Measurements from ENCODE around the gene SMURF2.

Gene SMURF2

DNA sequence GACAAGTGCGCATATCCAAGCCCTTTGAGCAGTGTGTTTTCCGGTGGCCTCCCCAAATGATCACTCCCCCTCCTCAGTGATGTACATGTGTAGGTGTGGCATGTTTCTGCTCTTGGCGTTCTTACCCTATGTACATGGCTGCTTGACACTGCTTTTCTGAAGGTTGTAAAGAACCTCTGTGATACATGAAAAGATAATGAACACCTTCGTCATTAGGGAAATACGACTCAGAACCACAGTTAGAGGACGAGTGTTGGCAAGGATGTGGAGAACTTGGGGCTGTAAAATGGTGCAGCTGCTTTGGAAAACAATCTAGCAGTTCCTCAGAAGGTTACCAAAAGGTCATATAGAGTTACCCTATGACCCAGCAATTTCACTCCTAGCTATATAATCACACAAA lies 126.8 kb downstream of the SMURF2 start:
- Mint-ChIP-seq H3K36me3 (ENCODE audit: low read depth) (peaks cover 38% of the 10 kb centered on the region), H3K4me1 (ENCODE audit: low read depth) (peaks cover 2% of the 10 kb centered on the region), H3K9me3 (no peaks in the 10 kb centered on the region), H3K27ac (no peak overlapping the region), H3K4me3 (no peak overlapping the region), H3K27me3 (ENCODE audit: low read depth) (no peaks in the 10 kb centered on the region)

DNA sequence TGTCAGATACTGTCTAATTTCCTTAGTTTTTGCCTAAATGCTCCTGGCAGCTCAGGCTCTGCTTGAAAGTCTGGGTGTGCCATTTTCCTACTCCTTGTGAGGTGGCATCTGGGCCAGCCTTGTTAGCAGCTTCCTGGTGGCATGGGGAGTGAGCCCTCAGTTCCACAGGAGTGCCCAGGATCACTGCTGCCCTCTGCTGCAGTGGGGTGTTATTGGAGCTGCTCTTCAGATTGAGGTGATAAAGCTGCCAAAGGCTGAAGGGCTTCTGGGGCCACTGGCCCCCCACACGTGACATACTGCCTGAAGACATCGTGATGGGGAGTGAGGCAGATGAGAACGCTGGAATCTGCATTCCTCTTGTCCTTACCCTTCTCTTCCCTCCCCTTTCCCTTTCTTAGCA lies 127.9 kb downstream of the SMURF2 start:
- Mint-ChIP-seq H3K9me3 (no peaks in the 10 kb centered on the region), H3K27me3 (ENCODE audit: low read depth) (no peaks in the 10 kb centered on the region), H3K4me1 (ENCODE audit: low read depth) (peaks cover 2% of the 10 kb centered on the region), H3K4me3 (no peak overlapping the region), H3K27ac (no peak overlapping the region), H3K36me3 (ENCODE audit: low read depth) (peaks cover 42% of the 10 kb centered on the region)

DNA sequence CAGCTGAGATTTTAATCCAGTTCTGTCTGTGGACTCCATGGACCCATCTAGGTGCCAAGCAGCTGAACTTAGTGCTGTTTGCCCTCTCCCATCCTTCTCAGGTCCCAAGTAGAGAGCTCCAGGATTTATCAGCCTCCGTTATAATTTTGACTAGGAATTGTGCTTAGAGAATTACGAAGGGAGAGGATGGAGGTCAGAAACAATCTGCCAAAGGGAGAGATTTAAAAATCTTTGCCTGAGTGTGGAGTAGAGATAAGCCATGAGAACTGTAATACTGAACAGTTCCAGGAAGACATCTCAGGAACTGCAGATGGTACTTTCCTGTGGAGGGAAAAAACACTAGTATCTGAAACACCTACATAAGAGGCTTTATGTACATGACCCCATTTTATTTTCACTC lies 128.3 kb downstream of the SMURF2 start:
- Mint-ChIP-seq H3K27me3 (ENCODE audit: low read depth) (no peaks in the 10 kb centered on the region), H3K27ac (peak overlapping the region; percentile 2), H3K4me3 (no peak overlapping the region), H3K9me3 (no peaks in the 10 kb centered on the region), H3K36me3 (ENCODE audit: low read depth) (peaks cover 41% of the 10 kb centered on the region), H3K4me1 (ENCODE audit: low read depth) (peaks cover 2% of the 10 kb centered on the region)

DNA sequence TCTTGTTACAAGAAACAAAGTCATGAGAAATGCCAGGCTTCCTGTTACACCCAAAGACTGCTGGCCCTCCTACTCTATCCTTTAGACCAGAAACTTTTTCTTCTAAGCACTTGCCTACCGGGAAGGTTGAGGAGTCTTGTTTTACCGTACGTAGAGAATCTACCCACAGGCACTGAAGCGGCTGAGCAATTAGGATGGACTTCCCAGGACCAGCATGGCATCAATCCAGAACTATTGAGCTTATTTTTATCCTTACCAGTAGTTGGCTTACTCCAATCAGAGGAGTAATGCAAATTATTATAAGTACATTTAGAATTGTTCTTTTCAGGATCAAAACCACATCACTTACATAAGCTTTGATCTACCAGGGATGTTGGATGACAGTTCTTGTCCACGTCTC lies 129.7 kb downstream of the SMURF2 start:
- Mint-ChIP-seq H3K27ac (no peak overlapping the region), H3K4me1 (ENCODE audit: low read depth) (peaks cover 2% of the 10 kb centered on the region), H3K4me3 (no peak overlapping the region), H3K9me3 (no peaks in the 10 kb centered on the region), H3K27me3 (ENCODE audit: low read depth) (no peaks in the 10 kb centered on the region), H3K36me3 (ENCODE audit: low read depth) (peaks cover 41% of the 10 kb centered on the region)

DNA sequence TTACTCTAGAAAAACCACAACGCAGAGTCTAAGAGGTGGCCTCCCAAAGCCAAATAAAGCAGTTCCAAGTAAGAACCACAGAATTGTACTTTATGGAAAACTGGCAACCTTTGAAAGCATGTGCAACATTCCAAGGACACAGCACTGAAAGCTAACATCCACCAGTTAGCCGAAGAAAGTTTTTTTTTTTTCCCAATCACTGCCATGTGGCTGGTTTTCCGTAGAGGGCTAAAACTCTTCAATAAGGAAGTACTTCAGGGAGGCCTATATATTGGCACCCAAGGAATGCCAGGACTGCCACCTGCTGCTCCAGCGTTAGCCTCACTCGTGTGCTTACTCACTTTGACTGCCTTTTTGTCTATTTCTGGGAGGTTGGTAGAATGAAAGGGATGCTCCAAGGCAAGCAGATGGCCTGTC lies 130.1 kb downstream of the SMURF2 start:
- H3K4me1 Mint-ChIP-seq (ENCODE audit: low read depth), result peaks cover 2% of the 10 kb centered on the region
- no peaks in the 10 kb centered on the region for H3K27me3 Mint-ChIP-seq (ENCODE audit: low read depth)
- H3K9me3 Mint-ChIP-seq, result no peaks in the 10 kb centered on the region
- no peak overlapping the region for H3K27ac Mint-ChIP-seq
- H3K36me3 Mint-ChIP-seq (ENCODE audit: low read depth), result peaks cover 40% of the 10 kb centered on the region
- no peak overlapping the region for H3K4me3 Mint-ChIP-seq

DNA sequence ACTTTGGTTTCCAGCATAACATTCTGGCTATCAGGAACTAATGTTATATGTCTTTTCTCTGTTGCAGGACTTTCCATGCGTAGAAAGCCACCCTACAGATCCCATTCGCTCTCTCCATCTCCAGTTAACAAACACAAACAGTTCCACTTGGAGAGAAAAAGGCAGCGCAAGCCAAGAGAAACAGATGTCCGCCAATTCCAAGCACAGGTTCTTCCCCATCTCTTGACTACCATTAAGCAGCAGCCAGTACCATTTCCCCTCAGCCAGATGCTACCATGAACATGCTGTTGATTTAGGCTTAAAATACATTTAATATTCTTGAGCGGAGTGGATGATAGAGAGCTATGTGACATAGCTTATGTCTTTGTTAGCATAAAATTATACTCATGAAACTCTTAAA lies 132.9 kb downstream of the SMURF2 start:
- H3K27ac Mint-ChIP-seq, result no peak overlapping the region
- H3K9me3 Mint-ChIP-seq, result no peaks in the 10 kb centered on the region
- peaks cover 2% of the 10 kb centered on the region for H3K4me1 Mint-ChIP-seq (ENCODE audit: low read depth)
- peaks cover 43% of the 10 kb centered on the region for H3K36me3 Mint-ChIP-seq (ENCODE audit: low read depth)
- no peak overlapping the region for H3K4me3 Mint-ChIP-seq
- H3K27me3 Mint-ChIP-seq (ENCODE audit: low read depth), result no peaks in the 10 kb centered on the region

DNA sequence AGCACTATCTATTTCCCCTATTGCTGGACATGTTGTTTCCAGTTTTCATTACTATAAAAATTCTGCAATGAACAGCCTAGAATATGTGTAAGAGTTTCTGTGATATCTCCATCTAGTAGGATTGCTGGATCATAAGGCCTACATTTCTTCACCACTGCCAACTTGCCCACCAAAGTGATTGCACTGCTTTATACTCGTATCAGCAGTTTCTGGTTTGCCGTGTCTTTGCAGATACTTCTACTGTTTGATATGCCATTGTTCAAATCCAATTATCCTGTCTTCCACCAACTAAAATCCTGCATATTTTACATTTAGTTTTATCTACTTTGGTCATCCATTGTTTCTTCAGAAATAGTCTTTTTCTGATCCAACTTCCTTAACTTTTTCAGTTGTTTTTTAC lies 134.2 kb downstream of the SMURF2 start:
- no peaks in the 10 kb centered on the region for H3K4me1 Mint-ChIP-seq (ENCODE audit: low read depth)
- H3K27ac Mint-ChIP-seq, result no peak overlapping the region
- no peaks in the 10 kb centered on the region for H3K27me3 Mint-ChIP-seq (ENCODE audit: low read depth)
- peaks cover 48% of the 10 kb centered on the region for H3K36me3 Mint-ChIP-seq (ENCODE audit: low read depth)
- no peaks in the 10 kb centered on the region for H3K9me3 Mint-ChIP-seq
- no peak overlapping the region for H3K4me3 Mint-ChIP-seq

DNA sequence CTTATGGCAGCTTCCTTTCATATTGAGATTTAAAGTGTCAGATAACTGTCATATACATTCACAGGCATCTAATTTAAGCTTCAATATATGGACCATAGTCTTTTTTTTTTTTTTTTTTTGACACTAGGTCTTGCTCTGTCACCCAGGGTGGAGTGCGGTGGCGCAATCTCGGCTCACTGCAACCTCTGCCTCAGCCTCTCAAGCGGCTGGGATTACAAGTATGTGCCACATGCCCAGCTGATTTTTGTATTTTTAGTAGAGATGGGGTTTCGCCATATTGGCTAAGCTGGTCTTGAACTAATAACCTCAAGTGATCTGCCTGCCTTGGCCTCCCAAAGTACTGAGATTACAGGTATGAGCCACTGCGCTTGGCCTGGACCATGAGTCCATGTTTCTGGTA lies 141.7 kb downstream of the SMURF2 start:
- peaks cover 2% of the 10 kb centered on the region for H3K4me1 Mint-ChIP-seq (ENCODE audit: low read depth)
- no peaks in the 10 kb centered on the region for H3K9me3 Mint-ChIP-seq
- H3K4me3 Mint-ChIP-seq, result no peak overlapping the region
- H3K27ac Mint-ChIP-seq, result no peak overlapping the region
- H3K27me3 Mint-ChIP-seq (ENCODE audit: low read depth), result no peaks in the 10 kb centered on the region
- peaks cover 39% of the 10 kb centered on the region for H3K36me3 Mint-ChIP-seq (ENCODE audit: low read depth)

DNA sequence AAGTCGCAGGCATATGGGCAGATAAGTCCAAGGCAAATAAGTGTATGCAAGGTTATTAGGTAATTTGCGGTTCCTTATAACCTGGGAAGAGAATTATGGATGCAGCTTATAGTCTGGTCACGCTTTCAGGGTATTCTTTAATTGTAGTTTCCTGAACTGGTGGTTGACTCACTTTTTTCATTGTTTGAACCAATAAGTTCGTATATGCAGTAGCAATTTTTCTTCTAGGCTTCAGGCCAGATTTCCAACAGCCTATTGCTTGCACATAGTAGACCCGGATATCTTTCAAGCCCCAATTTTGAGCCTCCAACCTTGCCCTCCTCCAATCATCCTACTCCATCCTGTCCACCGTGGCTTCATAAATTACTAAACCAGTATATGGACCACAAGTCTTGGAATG lies 142.5 kb downstream of the SMURF2 start:
- Mint-ChIP-seq H3K27me3 (ENCODE audit: low read depth) (no peaks in the 10 kb centered on the region), H3K4me1 (ENCODE audit: low read depth) (peaks cover 4% of the 10 kb centered on the region), H3K27ac (no peak overlapping the region), H3K4me3 (no peak overlapping the region), H3K36me3 (ENCODE audit: low read depth) (peaks cover 42% of the 10 kb centered on the region), H3K9me3 (no peaks in the 10 kb centered on the region)

DNA sequence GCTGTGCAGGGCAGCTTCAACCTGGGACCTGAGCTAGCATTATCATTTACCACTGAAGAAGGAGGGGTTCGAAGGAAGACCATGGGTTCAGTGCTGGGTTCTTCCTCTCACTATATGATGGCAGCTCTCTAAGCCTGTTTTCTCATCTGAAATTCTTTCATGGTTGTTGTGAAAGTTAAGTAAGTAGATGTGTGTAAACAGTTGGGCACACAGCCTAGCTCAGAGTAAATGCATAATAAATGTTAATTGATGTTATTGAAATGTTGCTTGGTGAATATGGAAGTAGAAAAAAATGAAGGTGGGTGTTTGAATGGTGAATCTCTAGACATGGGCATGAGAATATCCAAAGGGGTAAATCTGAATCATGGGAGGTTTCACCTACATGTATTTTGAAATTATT lies 146.3 kb downstream of the SMURF2 start:
- Mint-ChIP-seq H3K27ac (no peak overlapping the region), H3K4me3 (no peak overlapping the region), H3K36me3 (ENCODE audit: low read depth) (peaks cover 48% of the 10 kb centered on the region), H3K4me1 (ENCODE audit: low read depth) (peaks cover 12% of the 10 kb centered on the region), H3K27me3 (ENCODE audit: low read depth) (no peaks in the 10 kb centered on the region), H3K9me3 (no peaks in the 10 kb centered on the region)

DNA sequence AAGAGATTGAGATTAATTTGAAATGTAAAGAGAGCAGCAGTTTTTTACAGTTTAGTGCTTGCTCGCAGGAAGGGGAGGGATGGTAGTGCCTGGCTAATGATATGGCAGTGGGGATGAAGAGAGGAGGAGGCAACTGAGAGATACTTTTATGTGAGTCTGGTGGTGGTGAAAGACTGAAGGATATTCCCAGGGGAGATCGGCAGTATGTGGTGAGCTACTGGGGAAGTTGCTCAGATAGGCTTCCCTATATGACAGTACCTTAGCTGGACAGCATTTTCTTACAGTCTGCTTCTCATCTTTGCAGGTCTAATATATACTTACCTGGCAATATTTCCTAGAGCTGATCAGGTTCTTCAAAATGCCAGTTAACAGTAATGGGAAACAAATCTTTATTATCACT lies 146.7 kb downstream of the SMURF2 start:
- Mint-ChIP-seq H3K4me3 (no peak overlapping the region), H3K27me3 (ENCODE audit: low read depth) (no peaks in the 10 kb centered on the region), H3K9me3 (no peaks in the 10 kb centered on the region), H3K27ac (no peak overlapping the region), H3K4me1 (ENCODE audit: low read depth) (peaks cover 12% of the 10 kb centered on the region), H3K36me3 (ENCODE audit: low read depth) (peaks cover 50% of the 10 kb centered on the region)

DNA sequence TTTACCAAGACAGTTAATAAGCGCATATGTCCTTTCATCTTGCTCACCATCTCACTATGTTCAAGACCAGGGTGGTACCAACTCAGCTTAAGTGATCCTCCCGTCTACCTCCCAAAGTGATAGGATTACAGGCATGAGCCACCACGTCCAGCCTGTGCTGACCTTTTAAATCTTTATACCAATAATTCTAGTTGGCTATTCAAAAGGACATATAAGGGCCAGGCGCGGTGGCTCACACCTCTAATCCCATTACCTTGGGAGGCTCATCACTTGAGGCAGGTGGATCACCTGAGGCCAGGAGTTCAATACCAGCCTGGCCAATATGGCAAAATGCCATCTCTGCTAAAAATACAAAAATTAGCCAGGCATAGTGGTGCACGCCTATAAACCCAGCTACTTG lies 152.9 kb downstream of the SMURF2 start:
- H3K36me3 Mint-ChIP-seq (ENCODE audit: low read depth), result peaks cover 39% of the 10 kb centered on the region
- H3K27ac Mint-ChIP-seq, result no peak overlapping the region
- no peaks in the 10 kb centered on the region for H3K9me3 Mint-ChIP-seq
- peaks cover 33% of the 10 kb centered on the region for H3K4me1 Mint-ChIP-seq (ENCODE audit: low read depth)
- H3K4me3 Mint-ChIP-seq, result no peak overlapping the region
- H3K27me3 Mint-ChIP-seq (ENCODE audit: low read depth), result no peaks in the 10 kb centered on the region

DNA sequence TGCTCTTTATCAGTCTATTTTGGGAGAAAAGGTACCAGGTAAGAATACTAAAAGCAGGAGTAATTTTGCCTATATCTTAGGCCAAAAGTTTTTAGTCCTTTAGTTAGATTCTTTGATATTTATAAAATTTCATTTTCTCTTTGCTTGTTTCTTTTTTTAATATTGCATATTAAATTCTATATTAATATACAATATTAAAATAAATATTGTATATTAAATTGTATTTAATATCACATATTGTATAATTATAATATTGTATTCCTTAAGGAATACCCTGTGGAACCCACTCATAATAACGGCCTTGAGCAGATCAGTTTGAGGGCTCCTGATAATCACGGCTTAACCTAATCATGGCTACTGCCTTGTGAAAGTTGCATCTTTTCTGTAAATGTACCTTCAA lies 153.4 kb downstream of the SMURF2 start:
- H3K36me3 Mint-ChIP-seq (ENCODE audit: low read depth), result peaks cover 41% of the 10 kb centered on the region
- peak overlapping the region; percentile 65 for H3K4me3 Mint-ChIP-seq
- no peak overlapping the region for H3K27ac Mint-ChIP-seq
- peaks cover 38% of the 10 kb centered on the region for H3K4me1 Mint-ChIP-seq (ENCODE audit: low read depth)
- no peaks in the 10 kb centered on the region for H3K27me3 Mint-ChIP-seq (ENCODE audit: low read depth)
- no peaks in the 10 kb centered on the region for H3K9me3 Mint-ChIP-seq

DNA sequence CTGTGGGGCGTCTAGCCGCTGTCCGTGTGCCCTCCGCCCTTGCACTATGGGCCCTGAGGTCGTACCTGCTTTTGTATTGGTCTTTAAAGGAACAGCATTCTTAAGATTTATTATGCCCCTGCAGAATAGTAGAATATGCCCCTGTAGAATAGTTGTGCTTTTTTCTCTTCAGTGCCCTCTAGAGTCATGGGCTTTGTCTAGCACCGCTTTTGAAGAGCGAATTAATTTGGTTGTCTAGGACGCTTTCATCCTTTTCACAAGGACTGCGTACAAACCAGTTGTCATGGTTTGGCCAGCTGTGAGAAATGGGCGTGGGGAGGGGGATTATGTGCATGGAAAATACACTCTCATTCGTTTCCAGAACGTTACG lies 154.7 kb downstream of the SMURF2 start:
- peaks cover 39% of the 10 kb centered on the region for H3K4me1 Mint-ChIP-seq (ENCODE audit: low read depth)
- H3K27ac Mint-ChIP-seq, result peak overlapping the region; percentile 100
- peak overlapping the region; percentile 99 for H3K4me3 Mint-ChIP-seq
- no peaks in the 10 kb centered on the region for H3K27me3 Mint-ChIP-seq (ENCODE audit: low read depth)
- H3K9me3 Mint-ChIP-seq, result no peaks in the 10 kb centered on the region
- H3K36me3 Mint-ChIP-seq (ENCODE audit: low read depth), result peaks cover 51% of the 10 kb centered on the region

DNA sequence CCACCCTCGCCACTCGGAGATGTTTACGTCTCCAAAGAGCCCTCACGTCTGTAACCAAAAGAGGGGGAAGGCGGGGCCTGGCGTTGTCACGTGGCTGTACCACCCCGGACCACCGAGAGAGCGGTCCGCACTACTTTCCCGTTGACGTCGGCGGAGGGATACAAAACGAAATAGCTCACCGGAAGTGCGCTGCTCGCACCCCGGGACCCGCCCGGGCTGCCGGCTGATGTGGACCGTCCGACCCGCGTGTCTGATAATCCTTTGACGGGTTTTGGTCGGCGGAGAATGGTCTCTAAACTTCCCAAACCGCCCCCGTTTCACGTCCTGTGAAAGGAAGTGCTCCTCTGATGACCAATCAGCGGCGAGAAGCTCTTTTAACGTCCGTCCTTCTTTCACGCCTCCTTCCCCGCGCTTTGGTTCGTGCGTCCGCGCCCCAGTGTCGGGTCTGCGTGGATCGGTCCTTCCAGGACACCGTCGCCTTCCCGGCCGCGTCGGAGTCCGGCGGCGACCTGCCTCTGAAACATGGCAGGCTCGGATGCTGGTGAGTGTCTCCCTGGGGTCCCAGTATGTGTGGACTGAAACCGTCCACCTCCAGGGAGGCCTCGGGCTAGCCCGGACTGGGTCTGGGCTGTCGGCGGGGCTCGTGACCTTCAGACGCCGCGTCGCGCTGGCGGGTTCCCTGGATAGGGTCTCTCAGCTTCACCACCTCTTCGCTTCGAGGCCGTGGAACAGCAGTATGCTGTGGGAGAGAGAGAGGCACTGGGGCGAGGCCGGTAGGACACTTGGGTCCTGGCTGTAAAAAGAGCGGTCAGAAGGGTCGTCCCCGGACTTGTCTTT lies 155.3 kb downstream of the SMURF2 start, which contains the start of gene CEP95:
Gene CEP95 (plus strand): TSS at position 402 of the 837 bp plus-strand sequence. CDS start 121 bp downstream, at position 523.
- H3K27me3 Mint-ChIP-seq (ENCODE audit: low read depth), result no peaks in the 10 kb centered on the region
- H3K27ac Mint-ChIP-seq, result peak within 1 kb of the TSS; percentile 100
- peaks cover 43% of the 10 kb centered on the region for H3K4me1 Mint-ChIP-seq (ENCODE audit: low read depth)
- H3K4me3 Mint-ChIP-seq, result peak within 1 kb of the TSS; percentile 99
- H3K9me3 Mint-ChIP-seq, result no peaks in the 10 kb centered on the region
- peaks cover 53% of the 10 kb centered on the region for H3K36me3 Mint-ChIP-seq (ENCODE audit: low read depth)

Data from T-helper 1 cell treated with Interleukin-12 subunit alpha and Interleukin-12 subunit beta and Interleukin-4 antibody, amounts not matched to agents 30 μg/mL and 1 μg/mL, for 36 hours (primary cell).